Lower leg skin (tissue), 3 donors: Measurements from ENCODE around the gene SLBP.

Experiments
- POLR2A ChIP-seq, 2 donors: fragments of 450-650 bp; IDR thresholded peaks; one replicate each; pipeline ENCODE4 v1.6.1; 2016 to 2017; ENCODE audit warnings: antibody characterized with exemption in 2 of 2, mild to moderate bottlenecking in 1 of 2, moderate library complexity in 1 of 2
- TF ChIP-seq, protein P1 (sequence below), 3 donors: fragments of 450-650 bp; IDR thresholded peaks; one replicate each; pipeline ENCODE4 v1.5.1; 2016; ENCODE audit warnings: antibody characterized with exemption in 3 of 3, mild to moderate bottlenecking in 3 of 3, moderate library complexity in 2 of 3

DNA sequence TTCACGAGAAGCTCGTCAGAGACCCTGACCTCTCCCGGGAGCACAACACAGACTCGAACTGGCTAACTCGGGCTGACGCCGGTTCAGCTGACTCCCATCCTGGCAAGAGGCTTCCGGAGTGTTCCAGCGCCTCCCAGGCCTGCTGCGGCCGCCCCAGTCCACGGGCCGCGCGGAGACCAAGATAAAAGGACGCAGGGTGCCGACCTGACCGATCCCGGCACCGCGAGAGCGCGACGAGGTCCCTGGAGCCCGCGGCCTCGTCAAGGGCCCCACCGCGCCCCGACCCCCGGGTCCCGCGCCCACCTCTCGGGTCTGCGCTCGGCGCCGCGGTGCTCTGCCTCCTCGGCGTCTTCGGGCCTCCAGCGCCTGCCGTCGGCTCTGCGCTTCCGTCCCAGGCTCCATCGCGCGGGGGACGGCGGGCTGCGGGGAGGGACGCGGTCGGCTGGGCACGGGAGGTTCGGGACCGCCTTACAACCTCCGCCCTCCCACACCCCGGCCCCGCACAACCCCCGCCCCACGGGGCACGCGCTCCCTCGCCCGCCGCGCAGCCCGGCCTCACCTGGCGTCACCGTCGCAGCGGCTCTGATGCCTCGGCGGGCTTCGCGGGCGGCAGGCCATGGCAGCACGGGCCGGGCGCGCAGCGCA lies 426 bp downstream of the SLBP start:
- TF ChIP-seq, protein P1, sequence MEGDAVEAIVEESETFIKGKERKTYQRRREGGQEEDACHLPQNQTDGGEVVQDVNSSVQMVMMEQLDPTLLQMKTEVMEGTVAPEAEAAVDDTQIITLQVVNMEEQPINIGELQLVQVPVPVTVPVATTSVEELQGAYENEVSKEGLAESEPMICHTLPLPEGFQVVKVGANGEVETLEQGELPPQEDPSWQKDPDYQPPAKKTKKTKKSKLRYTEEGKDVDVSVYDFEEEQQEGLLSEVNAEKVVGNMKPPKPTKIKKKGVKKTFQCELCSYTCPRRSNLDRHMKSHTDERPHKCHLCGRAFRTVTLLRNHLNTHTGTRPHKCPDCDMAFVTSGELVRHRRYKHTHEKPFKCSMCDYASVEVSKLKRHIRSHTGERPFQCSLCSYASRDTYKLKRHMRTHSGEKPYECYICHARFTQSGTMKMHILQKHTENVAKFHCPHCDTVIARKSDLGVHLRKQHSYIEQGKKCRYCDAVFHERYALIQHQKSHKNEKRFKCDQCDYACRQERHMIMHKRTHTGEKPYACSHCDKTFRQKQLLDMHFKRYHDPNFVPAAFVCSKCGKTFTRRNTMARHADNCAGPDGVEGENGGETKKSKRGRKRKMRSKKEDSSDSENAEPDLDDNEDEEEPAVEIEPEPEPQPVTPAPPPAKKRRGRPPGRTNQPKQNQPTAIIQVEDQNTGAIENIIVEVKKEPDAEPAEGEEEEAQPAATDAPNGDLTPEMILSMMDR (IDR thresholded peaks at IDR 0.05): no peak
- TF ChIP-seq POLR2A (IDR thresholded peaks at IDR 0.05): no peak
